ENCODE results near the gene SERINC2. TPM values are rescaled to one million over a fixed set of nuclear protein-coding genes. Genes with fewer than 3 reads are reported as not detected.

Gene SERINC2
- total RNA-seq, 3 donors from 2014 or later (not counting 1 experiment from before 2014, with no cell fraction given): 0.25 to 1.1 (median 0.40) TPM

GRCh38 chr1:31407029-31407626, 5.9 kb upstream of the SERINC2 start:
- ATAC-seq: no peak
- TF ChIP-seq CTCF (IDR thresholded peaks at IDR 0.05): no peak

GRCh38 chr1:31408788-31409318, 4.2 kb upstream of the SERINC2 start:
- Mint-ChIP-seq H3K27ac (no peak overlapping the region), H3K36me3 (no peaks in the 10 kb centered on the region), H3K4me3 (no peak overlapping the region), H3K4me1 (peaks cover 5 to 10% of the 10 kb centered on the region in 2 donors), H3K9me3 (no peaks in the 10 kb centered on the region), H3K27me3 (ENCODE audit: low read depth in 2 of 2) (peaks cover 34 to 44% of the 10 kb centered on the region in 2 donors)
- Histone ChIP-seq H3K27me3 (ENCODE audit: control insufficient read depth, insufficient read depth, low read length) (peaks cover 16% of the 10 kb centered on the region), H3K36me3 (ENCODE audit: control insufficient read depth, insufficient read depth, low read length) (no peaks in the 10 kb centered on the region), H3K4me3 (ENCODE audit: low read length) (no peak overlapping the region), H3K9me3 (ENCODE audit: control insufficient read depth, insufficient read depth, low read length) (no peaks in the 10 kb centered on the region), H3K27ac (ENCODE audit: low read length) (no peak overlapping the region), H3K4me1 (ENCODE audit: control insufficient read depth, insufficient read depth, low read length) (peaks cover 10% of the 10 kb centered on the region)
- ATAC-seq: no peak
- no peak for TF ChIP-seq CTCF (IDR thresholded peaks at IDR 0.05)
- WGBS (ENCODE audit: insufficient coverage): 81% methylated on average over 5 of the region's 5 CpGs
- intact Hi-C loops (cut with micrococcal nuclease): no loop called here
- DNase-seq: no peak

More at GRCh38 chr1:31407029-31407626, 5.9 kb upstream of the SERINC2 start:
- Mint-ChIP-seq H3K36me3 (no peaks in the 10 kb centered on the region), H3K27ac (no peak overlapping the region), H3K4me3 (no peak overlapping the region), H3K9me3 (no peaks in the 10 kb centered on the region), H3K27me3 (ENCODE audit: low read depth in 2 of 2) (peaks cover 34 to 35% of the 10 kb centered on the region in 2 donors), H3K4me1 (peaks cover 0 to 2% of the 10 kb centered on the region in 2 donors)
- H3K36me3 ChIP-seq (ENCODE audit: control insufficient read depth, insufficient read depth, low read length): no peaks in the 10 kb centered on the region
- peaks cover 5% of the 10 kb centered on the region for H3K27me3 ChIP-seq (ENCODE audit: control insufficient read depth, insufficient read depth, low read length)
- no peaks in the 10 kb centered on the region for H3K4me1 ChIP-seq (ENCODE audit: control insufficient read depth, insufficient read depth, low read length)
- no peak for DNase-seq
- H3K9me3 ChIP-seq (ENCODE audit: control insufficient read depth, insufficient read depth, low read length): no peaks in the 10 kb centered on the region
- H3K4me3 ChIP-seq (ENCODE audit: low read length): no peak overlapping the region
- intact Hi-C loops (cut with micrococcal nuclease): no loop called here
- H3K27ac ChIP-seq (ENCODE audit: low read length): no peak overlapping the region
- WGBS (ENCODE audit: insufficient coverage): 86% methylated on average over 18 of the region's 18 CpGs

GRCh38 chr1:31409946-31410858, 2.8 kb upstream of the SERINC2 start:
- 83% methylated on average over 6 of the region's 6 CpGs for WGBS (ENCODE audit: insufficient coverage)
- Mint-ChIP-seq H3K36me3 (no peaks in the 10 kb centered on the region), H3K4me1 (peaks cover 6 to 13% of the 10 kb centered on the region in 2 donors), H3K9me3 (no peaks in the 10 kb centered on the region), H3K4me3 (no peak overlapping the region), H3K27ac (no peak overlapping the region), H3K27me3 (ENCODE audit: low read depth in 2 of 2) (peaks cover 43 to 54% of the 10 kb centered on the region in 2 donors)
- no peak for DNase-seq
- intact Hi-C loops (cut with micrococcal nuclease): no loop called here
- TF ChIP-seq CTCF (IDR thresholded peaks at IDR 0.05): no peak
- no peak overlapping the region for H3K27ac ChIP-seq (ENCODE audit: low read length)
- peaks cover 23% of the 10 kb centered on the region for H3K27me3 ChIP-seq (ENCODE audit: control insufficient read depth, insufficient read depth, low read length)
- H3K4me3 ChIP-seq (ENCODE audit: low read length): no peak overlapping the region
- no peaks in the 10 kb centered on the region for H3K36me3 ChIP-seq (ENCODE audit: control insufficient read depth, insufficient read depth, low read length)
- no peak for ATAC-seq
- no peaks in the 10 kb centered on the region for H3K9me3 ChIP-seq (ENCODE audit: control insufficient read depth, insufficient read depth, low read length)
- peaks cover 14% of the 10 kb centered on the region for H3K4me1 ChIP-seq (ENCODE audit: control insufficient read depth, insufficient read depth, low read length)

All from natural killer cell (primary cell).